Nephron (organoid): ENCODE measurements around the gene FBXW2.
"Not testable (repeated sequence)": the region's sequence is repeated elsewhere in the genome, so short reads cannot be mapped to it uniquely, and the experiment has no call there.

Experiments
- H3K27ac Mint-ChIP-seq, 3 experiments: 2 replicates each; pipeline ENCODE4 v1.8.0; 2020; ENCODE audit warnings: mixed read lengths in 3 of 3, mild to moderate bottlenecking in 2 of 3, moderate library complexity in 1 of 3
- H3K27me3 Mint-ChIP-seq: 2 replicates; pipeline ENCODE4 v1.8.0; 2021; ENCODE audit warnings: low read depth, mild to moderate bottlenecking, moderate library complexity, mixed read lengths
- H3K36me3 Mint-ChIP-seq: 2 replicates; pipeline ENCODE4 v1.8.0; 2020; ENCODE audit warnings: low read depth, mixed read lengths
- H3K4me1 Mint-ChIP-seq: 2 replicates; pipeline ENCODE4 v1.8.0; 2020; ENCODE audit warnings: mixed read lengths
- H3K4me3 Mint-ChIP-seq, 3 experiments: 2 replicates each; pipeline ENCODE4 v1.8.0; 2020; ENCODE audit warnings: mild to moderate bottlenecking in 3 of 3, mixed read lengths in 3 of 3, moderate library complexity in 2 of 3
- H3K9me3 Mint-ChIP-seq: 2 replicates; pipeline ENCODE4 v1.8.0; 2020; ENCODE audit warnings: mixed read lengths
- CTCF ChIP-seq, 3 experiments: fragments of 200-600 bp; sonication (generic); IDR thresholded peaks; one replicate each; pipeline ENCODE4 v1.5.0; 2021; ENCODE audit warnings: antibody characterized with exemption in 3 of 3; ENCODE audit not compliant: unreplicated experiment in 3 of 3

The FBXW2 gene

GRCh38 chr9:120815075-120815474, 21.9 kb upstream of the FBXW2 start:
- Mint-ChIP-seq H3K9me3 (peaks cover 5% of the 10 kb centered on the region), H3K4me3 (no peak overlapping the region)

GRCh38 chr9:120808931-120809330, 15.7 kb upstream of the FBXW2 start:
- Mint-ChIP-seq H3K27ac (no peak overlapping the region), H3K36me3 (peaks cover 44% of the 10 kb centered on the region), H3K4me1 (no peaks in the 10 kb centered on the region), H3K4me3 (no peak overlapping the region), H3K9me3 (peaks cover 47% of the 10 kb centered on the region), H3K27me3 (no peaks in the 10 kb centered on the region)
- TF ChIP-seq CTCF (IDR thresholded peaks at IDR 0.05; ENCODE audit: unreplicated experiment in 3 of 3): no peak

More at GRCh38 chr9:120815075-120815474, 21.9 kb upstream of the FBXW2 start:
- TF ChIP-seq CTCF (IDR thresholded peaks at IDR 0.05; ENCODE audit: unreplicated experiment in 3 of 3): no peak
- no peaks in the 10 kb centered on the region for H3K4me1 Mint-ChIP-seq
- H3K27ac Mint-ChIP-seq: no peak overlapping the region
- H3K36me3 Mint-ChIP-seq: peaks cover 48% of the 10 kb centered on the region
- H3K27me3 Mint-ChIP-seq: no peaks in the 10 kb centered on the region

- TF ChIP-seq CTCF (IDR thresholded peaks at IDR 0.05; ENCODE audit: unreplicated experiment in 3 of 3): no peak
- Mint-ChIP-seq H3K36me3 (peaks cover 44% of the 10 kb centered on the region), H3K4me3 (no peak overlapping the region), H3K27me3 (no peaks in the 10 kb centered on the region), H3K9me3 (peaks cover 47% of the 10 kb centered on the region), H3K27ac (no peak overlapping the region), H3K4me1 (no peaks in the 10 kb centered on the region)
Observed at GRCh38 chr9:120807607-120808379, 14.6 kb upstream of the FBXW2 start.

GRCh38 chr9:120804784-120805363, 11.7 kb upstream of the FBXW2 start:
- not testable (repeated sequence) for H3K27ac Mint-ChIP-seq, H3K4me1 Mint-ChIP-seq
- peaks cover 34% of the 10 kb centered on the region for H3K36me3 Mint-ChIP-seq

GRCh38 chr9:120801441-120801840, 8.2 kb upstream of the FBXW2 start:
- H3K36me3 Mint-ChIP-seq: peaks cover 16% of the 10 kb centered on the region
- H3K9me3 Mint-ChIP-seq: peaks cover 16% of the 10 kb centered on the region
- H3K4me1 Mint-ChIP-seq: no peaks in the 10 kb centered on the region
- H3K27ac Mint-ChIP-seq: no peak overlapping the region
- TF ChIP-seq CTCF (IDR thresholded peaks at IDR 0.05; ENCODE audit: unreplicated experiment in 3 of 3): no peak
- no peak overlapping the region for H3K4me3 Mint-ChIP-seq
- H3K27me3 Mint-ChIP-seq: no peaks in the 10 kb centered on the region

More at GRCh38 chr9:120804784-120805363, 11.7 kb upstream of the FBXW2 start:
- H3K9me3 Mint-ChIP-seq: peaks cover 40% of the 10 kb centered on the region
- H3K4me3 Mint-ChIP-seq, H3K27me3 Mint-ChIP-seq: not testable (repeated sequence)

- peak overlapping the region in 1 of 3 experiments; percentile 39 for H3K27ac Mint-ChIP-seq
- H3K27me3 Mint-ChIP-seq: no peaks in the 10 kb centered on the region
- peaks cover 29% of the 10 kb centered on the region for H3K36me3 Mint-ChIP-seq
- peaks cover 41% of the 10 kb centered on the region for H3K4me1 Mint-ChIP-seq
- H3K9me3 Mint-ChIP-seq: no peaks in the 10 kb centered on the region
- H3K4me3 Mint-ChIP-seq: peak overlapping the region; percentile 95 to 99 (median 97)
- TF ChIP-seq CTCF (IDR thresholded peaks at IDR 0.05; ENCODE audit: unreplicated experiment in 3 of 3): no peak
Observed at GRCh38 chr9:120791161-120791560, 2.1 kb downstream of the FBXW2 start.
